Karpas-422 (cell line): ENCODE measurements around the gene PLA2G4D. TPM values are rescaled to one million over a fixed set of nuclear protein-coding genes. Genes with fewer than 3 reads are reported as not detected.

Source experiments
- DNase-seq: peaks from one replicate; pipeline ENCODE4 v3.0.0-alpha.2; 2015
- H2AFZ ChIP-seq: fragments of 200-600 bp; sonication (generic); 2 replicates; pipeline ENCODE4 v1.6.1; 2014; ENCODE audit warnings: antibody characterized with exemption, low read length, mixed read lengths
- H3K27ac ChIP-seq: fragments of 200-600 bp; sonication (generic); 2 replicates; pipeline ENCODE4 v1.5.1; 2014; ENCODE audit warnings: mild to moderate bottlenecking, low read length, moderate library complexity
- H3K27me3 ChIP-seq: fragments of 200-600 bp; sonication (generic); 2 replicates; pipeline ENCODE4 v1.6.1; 2014; ENCODE audit warnings: low read length, mixed read lengths
- H3K36me3 ChIP-seq: fragments of 200-600 bp; sonication (generic); 2 replicates; pipeline ENCODE4 v1.6.1; 2014; ENCODE audit warnings: low read length, mixed read lengths; ENCODE audit not compliant: insufficient read depth
- H3K4me1 ChIP-seq: fragments of 200-600 bp; sonication (generic); 2 replicates; pipeline ENCODE4 v1.6.1; 2014; ENCODE audit warnings: mild to moderate bottlenecking, low read length, mixed read lengths
- H3K4me2 ChIP-seq: fragments of 200-600 bp; sonication (generic); 2 replicates; pipeline ENCODE4 v1.6.1; 2014; ENCODE audit warnings: low read length, low read depth, mild to moderate bottlenecking; ENCODE audit not compliant: poor library complexity, severe bottlenecking
- H3K4me3 ChIP-seq: fragments of 200-600 bp; sonication (generic); 2 replicates; pipeline ENCODE4 v1.5.1; 2014; ENCODE audit warnings: mild to moderate bottlenecking, antibody characterized with exemption, low read length, mixed read lengths
- H3K79me2 ChIP-seq: fragments of 200-600 bp; sonication (generic); 2 replicates; pipeline ENCODE4 v1.6.1; 2014; ENCODE audit warnings: mild to moderate bottlenecking, low read length, mixed read lengths
- H3K9ac ChIP-seq: fragments of 200-600 bp; sonication (generic); 2 replicates; pipeline ENCODE4 v1.6.0; 2014; ENCODE audit warnings: low read length
- H3K9me2 ChIP-seq: fragments of 200-600 bp; sonication (generic), shearing (Covaris generic); replicated peaks from 2 replicates; pipeline ENCODE4 v1.6.0; 2014; ENCODE audit warnings: mild to moderate bottlenecking, low read length, moderate library complexity; ENCODE audit not compliant: insufficient read depth
- H3K9me3 ChIP-seq: fragments of 300-700, 200-600 bp; sonication (generic); 2 replicates; pipeline ENCODE4 v1.6.1; 2014; ENCODE audit warnings: low read length, mixed read lengths
- H4K20me1 ChIP-seq: fragments of 200-600 bp; sonication (generic); 2 replicates; pipeline ENCODE4 v1.6.1; 2014; ENCODE audit warnings: mild to moderate bottlenecking, antibody characterized with exemption, low read length, low read depth; ENCODE audit not compliant: insufficient read depth
- total RNA-seq: library from RNA; depleted of rRNA; stranded (reverse); fragments of >200 nt; shearing (Covaris generic); gene quantifications from 2 replicates; pipeline ENCODE4 v1.2.3, GENCODE V29; 2014; ENCODE audit warnings: low replicate concordance

PLA2G4D gene
- total RNA-seq, 1 experiment from 2014 or later = not detected

GRCh38 chr15:42090781-42091180 lies 3.6 kb downstream of the PLA2G4D start:
- Histone ChIP-seq H3K79me2 (no peaks in the 10 kb centered on the region), H3K36me3 (no peaks in the 10 kb centered on the region), H4K20me1 (no peaks in the 10 kb centered on the region), H2AFZ (no peak overlapping the region), H3K4me2 (no peak overlapping the region), H3K9me2 (no peaks in the 10 kb centered on the region), H3K27ac (no peak overlapping the region), H3K4me1 (peaks cover 12% of the 10 kb centered on the region), H3K9ac (no peak overlapping the region), H3K4me3 (no peak overlapping the region), H3K27me3 (no peaks in the 10 kb centered on the region), H3K9me3 (no peaks in the 10 kb centered on the region)
- DNase-seq = no peak

- DNase-seq = no peak
Observed at GRCh38 chr15:42090370-42090769, 4.0 kb downstream of the PLA2G4D start.

GRCh38 chr15:42089942-42090341 lies 4.4 kb downstream of the PLA2G4D start:
- no peak overlapping the region for H3K4me3 ChIP-seq
- H3K4me2 ChIP-seq = no peak overlapping the region
- peaks cover 12% of the 10 kb centered on the region for H3K4me1 ChIP-seq
- H3K9me2 ChIP-seq = no peaks in the 10 kb centered on the region
- no peak overlapping the region for H3K9ac ChIP-seq
- H4K20me1 ChIP-seq = no peaks in the 10 kb centered on the region
- no peaks in the 10 kb centered on the region for H3K36me3 ChIP-seq
- DNase-seq = no peak
- no peaks in the 10 kb centered on the region for H3K27me3 ChIP-seq
- no peak overlapping the region for H2AFZ ChIP-seq
- no peak overlapping the region for H3K27ac ChIP-seq
- no peaks in the 10 kb centered on the region for H3K9me3 ChIP-seq
- H3K79me2 ChIP-seq = no peaks in the 10 kb centered on the region

More at GRCh38 chr15:42090370-42090769, 4.0 kb downstream of the PLA2G4D start:
- Histone ChIP-seq H3K79me2 (no peaks in the 10 kb centered on the region), H3K27ac (no peak overlapping the region), H3K4me1 (peaks cover 12% of the 10 kb centered on the region), H2AFZ (no peak overlapping the region), H3K27me3 (no peaks in the 10 kb centered on the region), H3K36me3 (no peaks in the 10 kb centered on the region), H3K4me3 (no peak overlapping the region), H3K4me2 (no peak overlapping the region), H3K9me2 (no peaks in the 10 kb centered on the region), H4K20me1 (no peaks in the 10 kb centered on the region), H3K9ac (no peak overlapping the region), H3K9me3 (no peaks in the 10 kb centered on the region)

GRCh38 chr15:42088801-42089640 lies 5.3 kb downstream of the PLA2G4D start:
- Histone ChIP-seq H3K27me3 (no peaks in the 10 kb centered on the region), H3K9me2 (no peaks in the 10 kb centered on the region), H3K4me1 (peaks cover 12% of the 10 kb centered on the region), H3K9me3 (no peaks in the 10 kb centered on the region), H3K4me3 (no peak overlapping the region), H3K79me2 (no peaks in the 10 kb centered on the region), H3K4me2 (no peak overlapping the region), H3K27ac (no peak overlapping the region), H3K36me3 (no peaks in the 10 kb centered on the region), H2AFZ (no peak overlapping the region), H4K20me1 (no peaks in the 10 kb centered on the region), H3K9ac (no peak overlapping the region)
- no peak for DNase-seq

- Histone ChIP-seq H3K27me3 (no peaks in the 10 kb centered on the region), H3K4me1 (peaks cover 12% of the 10 kb centered on the region), H3K36me3 (no peaks in the 10 kb centered on the region), H3K9me2 (no peaks in the 10 kb centered on the region), H4K20me1 (no peaks in the 10 kb centered on the region), H3K4me2 (no peak overlapping the region), H3K79me2 (no peaks in the 10 kb centered on the region), H3K9me3 (no peaks in the 10 kb centered on the region), H2AFZ (no peak overlapping the region), H3K27ac (no peak overlapping the region), H3K4me3 (no peak overlapping the region), H3K9ac (no peak overlapping the region)
- no peak for DNase-seq
Observed at GRCh38 chr15:42087926-42088800, 6.2 kb downstream of the PLA2G4D start.

- Histone ChIP-seq H4K20me1 (no peaks in the 10 kb centered on the region), H3K27me3 (no peaks in the 10 kb centered on the region), H3K9ac (no peak overlapping the region), H3K9me3 (no peaks in the 10 kb centered on the region), H2AFZ (no peak overlapping the region), H3K79me2 (no peaks in the 10 kb centered on the region), H3K4me2 (no peak overlapping the region), H3K27ac (no peak overlapping the region), H3K36me3 (no peaks in the 10 kb centered on the region), H3K4me1 (peaks cover 7% of the 10 kb centered on the region), H3K4me3 (no peak overlapping the region), H3K9me2 (no peaks in the 10 kb centered on the region)
- DNase-seq = no peak
Observed at GRCh38 chr15:42087460-42087859, 6.9 kb downstream of the PLA2G4D start.

GRCh38 chr15:42085721-42086120 lies 8.6 kb downstream of the PLA2G4D start:
- Histone ChIP-seq H3K27ac (no peak overlapping the region), H3K36me3 (no peaks in the 10 kb centered on the region), H3K9me2 (no peaks in the 10 kb centered on the region), H4K20me1 (no peaks in the 10 kb centered on the region), H3K9ac (no peak overlapping the region), H3K4me2 (no peak overlapping the region), H3K9me3 (no peaks in the 10 kb centered on the region), H2AFZ (no peak overlapping the region), H3K4me1 (no peaks in the 10 kb centered on the region), H3K27me3 (no peaks in the 10 kb centered on the region), H3K4me3 (no peak overlapping the region), H3K79me2 (no peaks in the 10 kb centered on the region)
- DNase-seq = no peak

- Histone ChIP-seq H3K9ac (no peak overlapping the region), H2AFZ (no peak overlapping the region), H3K9me3 (no peaks in the 10 kb centered on the region), H3K27ac (no peak overlapping the region), H3K9me2 (no peaks in the 10 kb centered on the region), H3K79me2 (no peaks in the 10 kb centered on the region), H3K4me2 (no peak overlapping the region), H4K20me1 (no peaks in the 10 kb centered on the region), H3K36me3 (no peaks in the 10 kb centered on the region), H3K4me3 (no peak overlapping the region), H3K27me3 (no peaks in the 10 kb centered on the region), H3K4me1 (no peaks in the 10 kb centered on the region)
- DNase-seq = no peak
Observed at GRCh38 chr15:42085236-42085605, 9.1 kb downstream of the PLA2G4D start.
